ENCODE data around the gene PDHA1. TPM values are rescaled to one million over a fixed set of nuclear protein-coding genes. Genes with fewer than 3 reads are reported as not detected.
A peak's percentile ranks its signal among the peaks of the same experiment; 100 is the strongest.

PDHA1 gene
- total RNA-seq = 100 to 1,000 TPM in 2 of 4 donors, 10 to 100 TPM in 2; 74.2 to 186 (median 117) TPM

GRCh38 chrX:19343535-19344408, at the start of gene PDHA1:
Gene PDHA1, plus strand, starts transcription at chrX:19343927. Its CDS starts 111 bp downstream, at chrX:19344038.
- Histone ChIP-seq H3K27me3 (no peaks in the 10 kb centered on the region), H3K9me3 (no peaks in the 10 kb centered on the region), H3K27ac (peak within 1 kb of the TSS; percentile 89 to 99 (median 92)), H3K4me3 (peak within 1 kb of the TSS; percentile 75 to 84), H3K4me1 (peaks cover 0 to 42% (median 5%) of the 10 kb centered on the region in 3 donors), H3K36me3 (no peaks in the 10 kb centered on the region)
- 26% methylated on average over 9 of the region's 81 CpGs; no CpG with 5 or more reads in 1 of the 2 donors for WGBS, 2 donors (ENCODE audit: low coverage in 1 of 2)
- peak; percentile 95 for ATAC-seq
- TF ChIP-seq EP300 (IDR thresholded peaks at IDR 0.05) (no peak), POLR2AphosphoS5 (IDR thresholded peaks at IDR 0.05) (peak; percentile 67), CTCF (IDR thresholded peaks at IDR 0.05) (no peak), POLR2A (IDR thresholded peaks at IDR 0.05) (peak; percentile 35 to 50)

GRCh38 chrX:19303256-19303880, 40.4 kb upstream of the PDHA1 start:
- Histone ChIP-seq H3K9me3 (no peaks in the 10 kb centered on the region), H3K36me3 (no peaks in the 10 kb centered on the region), H3K4me3 (no peak overlapping the region), H3K27me3 (no peaks in the 10 kb centered on the region), H3K4me1 (no peaks in the 10 kb centered on the region), H3K27ac (no peak overlapping the region)
- 12 to 51% methylated on average over 7 to 8 of the region's 10 CpGs for WGBS, 2 donors (ENCODE audit: low coverage in 1 of 2)
- ATAC-seq = peak; percentile 79
- TF ChIP-seq EP300 (IDR thresholded peaks at IDR 0.05) (no peak), CTCF (IDR thresholded peaks at IDR 0.05) (no peak), POLR2A (IDR thresholded peaks at IDR 0.05) (no peak), POLR2AphosphoS5 (IDR thresholded peaks at IDR 0.05) (no peak)

- Histone ChIP-seq H3K4me3 (no peak overlapping the region), H3K36me3 (no peaks in the 10 kb centered on the region), H3K27ac (no peak overlapping the region), H3K4me1 (no peaks in the 10 kb centered on the region), H3K9me3 (no peaks in the 10 kb centered on the region), H3K27me3 (no peaks in the 10 kb centered on the region)
- 78 to 82% methylated on average over 2 of the region's 2 CpGs for WGBS, 2 donors (ENCODE audit: low coverage in 1 of 2)
- TF ChIP-seq EP300 (IDR thresholded peaks at IDR 0.05) (no peak), POLR2A (IDR thresholded peaks at IDR 0.05) (no peak), CTCF (IDR thresholded peaks at IDR 0.05) (no peak), POLR2AphosphoS5 (IDR thresholded peaks at IDR 0.05) (no peak)
- ATAC-seq = no peak
Observed at GRCh38 chrX:19326567-19326966, 17.2 kb upstream of the PDHA1 start.

GRCh38 chrX:19331831-19332230, 11.9 kb upstream of the PDHA1 start:
- H3K4me1 ChIP-seq = no peaks in the 10 kb centered on the region
- no peaks in the 10 kb centered on the region for H3K36me3 ChIP-seq
- ATAC-seq = no peak
- no peak overlapping the region for H3K27ac ChIP-seq
- no peak for TF ChIP-seq EP300 (IDR thresholded peaks at IDR 0.05)
- no peak for TF ChIP-seq CTCF (IDR thresholded peaks at IDR 0.05)
- no peak for TF ChIP-seq POLR2AphosphoS5 (IDR thresholded peaks at IDR 0.05)
- no peak for TF ChIP-seq POLR2A (IDR thresholded peaks at IDR 0.05)
- peaks cover 0 to 15% (median 0%) of the 10 kb centered on the region in 3 donors for H3K9me3 ChIP-seq
- no peak overlapping the region for H3K4me3 ChIP-seq
- H3K27me3 ChIP-seq = no peaks in the 10 kb centered on the region
- WGBS, 2 donors (ENCODE audit: low coverage in 1 of 2) = 71% methylated on average over 8 of the region's 10 CpGs; no CpG with 5 or more reads in 1 of the 2 donors
